ENCODE results near the gene PACSIN2.

PACSIN2 gene

DNA sequence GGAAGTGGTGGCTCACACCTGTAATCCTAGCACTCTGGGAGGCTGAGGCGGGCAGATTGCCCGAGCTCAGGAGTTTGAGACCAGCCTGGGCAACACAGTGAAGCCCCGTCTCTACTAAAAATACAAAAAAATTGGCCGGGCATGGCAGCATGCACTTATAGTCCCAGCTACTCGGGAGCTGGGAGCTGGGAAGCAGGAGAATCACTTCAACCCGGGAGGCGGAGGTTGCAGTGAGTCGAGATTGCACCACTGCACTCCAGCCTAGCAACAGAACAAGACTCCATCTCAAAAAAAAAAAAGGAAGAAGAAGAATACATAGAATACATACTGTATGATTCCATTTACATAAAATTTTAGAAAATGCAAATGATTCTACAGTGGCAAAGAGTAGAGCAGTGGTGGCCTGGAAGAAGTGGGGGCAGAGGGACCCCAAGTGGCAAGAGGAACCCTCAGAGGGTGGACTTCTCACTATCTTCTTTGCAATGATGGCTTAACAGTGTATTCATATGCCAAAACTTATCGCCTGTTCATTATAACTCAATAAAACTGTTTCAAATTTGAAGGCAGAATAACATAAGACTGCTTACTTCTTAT is 22.0 kb downstream of the PACSIN2 start:
- ChIA-PET CTCF (interaction anchor here (2.1 kb wide), 1 partner anchor 97 kb away, joined by 7 read pairs; no protein-coding TSS in a partner anchor), POLR2A (interaction anchor here (0.9 to 1.5 kb wide), 3 partner anchors 10 to 22 kb away, joined by 3 to 4 read pairs (median 4); partner anchors contain the start of gene PACSIN2)

DNA sequence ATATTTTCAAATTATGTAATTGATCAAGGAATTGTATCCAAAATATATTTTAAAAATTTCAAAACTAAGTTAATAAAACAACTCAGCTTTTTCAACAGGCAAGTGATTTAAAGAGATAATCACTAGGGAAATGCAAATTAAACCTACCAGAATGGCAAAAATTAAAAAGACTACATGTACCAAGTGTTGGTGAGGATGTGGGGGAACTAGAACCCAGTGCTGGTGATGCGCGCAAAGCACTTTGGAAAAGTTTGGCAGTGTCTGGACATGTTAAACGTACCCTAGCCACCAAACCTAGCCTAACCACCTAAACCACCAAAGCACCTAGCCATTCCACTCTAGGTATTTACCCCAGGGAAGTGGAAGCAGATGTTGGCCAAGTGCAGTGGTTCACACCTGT is 22.9 kb downstream of the PACSIN2 start:
- POLR2A ChIA-PET: interaction anchor here (2.5 kb wide), 1 partner anchor 22 kb away, joined by 25 read pairs; the partner anchor contains the start of gene PACSIN2
- no peak overlapping the region for H3K4me3 ChIP-seq (ENCODE audit: low read depth, low read length)
- CTCF ChIA-PET: interaction anchor here (2.1 to 3.5 kb wide), 3 partner anchors 10 to 98 kb away, joined by 7 to 23 read pairs (median 13); partner anchors contain the start of gene PACSIN2
- no peak for DNase-seq (ENCODE audit: low read depth, low spot score)
- TF ChIP-seq, protein P1, sequence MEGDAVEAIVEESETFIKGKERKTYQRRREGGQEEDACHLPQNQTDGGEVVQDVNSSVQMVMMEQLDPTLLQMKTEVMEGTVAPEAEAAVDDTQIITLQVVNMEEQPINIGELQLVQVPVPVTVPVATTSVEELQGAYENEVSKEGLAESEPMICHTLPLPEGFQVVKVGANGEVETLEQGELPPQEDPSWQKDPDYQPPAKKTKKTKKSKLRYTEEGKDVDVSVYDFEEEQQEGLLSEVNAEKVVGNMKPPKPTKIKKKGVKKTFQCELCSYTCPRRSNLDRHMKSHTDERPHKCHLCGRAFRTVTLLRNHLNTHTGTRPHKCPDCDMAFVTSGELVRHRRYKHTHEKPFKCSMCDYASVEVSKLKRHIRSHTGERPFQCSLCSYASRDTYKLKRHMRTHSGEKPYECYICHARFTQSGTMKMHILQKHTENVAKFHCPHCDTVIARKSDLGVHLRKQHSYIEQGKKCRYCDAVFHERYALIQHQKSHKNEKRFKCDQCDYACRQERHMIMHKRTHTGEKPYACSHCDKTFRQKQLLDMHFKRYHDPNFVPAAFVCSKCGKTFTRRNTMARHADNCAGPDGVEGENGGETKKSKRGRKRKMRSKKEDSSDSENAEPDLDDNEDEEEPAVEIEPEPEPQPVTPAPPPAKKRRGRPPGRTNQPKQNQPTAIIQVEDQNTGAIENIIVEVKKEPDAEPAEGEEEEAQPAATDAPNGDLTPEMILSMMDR (IDR thresholded peaks at IDR 0.05; ENCODE audit: insufficient read depth, low read length, missing control alignments): no peak

More for the DNA sequence above, 22.0 kb downstream of the PACSIN2 start:
- no peak for DNase-seq (ENCODE audit: low read depth, low spot score)
- no peak overlapping the region for H3K4me3 ChIP-seq (ENCODE audit: low read depth, low read length)
- TF ChIP-seq, protein P1 (IDR thresholded peaks at IDR 0.05; ENCODE audit: insufficient read depth, low read length, missing control alignments): no peak

DNA sequence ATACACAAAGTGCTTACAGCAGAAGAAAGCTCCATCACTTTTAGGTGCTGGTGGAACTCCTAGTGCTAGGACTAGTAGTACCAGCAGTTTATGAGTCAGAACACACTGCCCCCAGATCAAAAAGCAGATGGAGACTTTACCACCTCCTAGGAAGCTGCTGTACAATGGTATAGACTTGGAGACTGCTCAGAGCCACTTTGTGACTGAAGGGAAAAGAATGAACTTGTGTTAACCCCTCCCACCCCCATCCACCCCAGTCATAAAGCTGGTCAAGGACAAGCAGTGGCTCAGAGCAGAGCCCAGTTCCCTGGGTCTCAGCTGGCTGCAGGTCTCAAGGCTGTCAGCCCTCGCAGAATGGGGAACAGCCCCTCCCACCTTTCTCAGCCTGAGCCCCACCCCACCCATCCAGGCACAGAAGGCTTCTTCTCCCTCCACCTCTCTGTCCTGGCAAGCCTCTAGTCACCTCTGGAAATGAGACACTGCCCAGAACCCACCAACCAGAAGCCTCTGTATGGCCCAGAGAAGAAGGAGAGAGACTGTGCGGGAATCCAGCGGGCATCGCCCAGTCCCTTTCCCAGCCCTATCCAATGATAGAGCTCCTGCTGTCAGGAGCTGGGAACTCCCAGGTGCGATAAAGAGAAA is 23.8 kb downstream of the PACSIN2 start:
- TF ChIP-seq, protein P1 (IDR thresholded peaks at IDR 0.05; ENCODE audit: insufficient read depth, low read length, missing control alignments): no peak
- ChIA-PET CTCF (interaction anchor here (0.7 to 3.5 kb wide), 13 partner anchors 11 to 135 kb away, joined by 3 to 23 read pairs (median 6); partner anchors contain the start of gene PACSIN2), POLR2A (interaction anchor here (0.7 to 2.5 kb wide), 8 partner anchors 11 to 134 kb away, joined by 3 to 25 read pairs (median 6); partner anchors contain the start of genes ARFGAP3 and PACSIN2)
- peak; percentile 60 for DNase-seq (ENCODE audit: low read depth, low spot score)
- H3K4me3 ChIP-seq (ENCODE audit: low read depth, low read length): peak overlapping the region; percentile 15; the same call in 1 of the 2 replicates

DNA sequence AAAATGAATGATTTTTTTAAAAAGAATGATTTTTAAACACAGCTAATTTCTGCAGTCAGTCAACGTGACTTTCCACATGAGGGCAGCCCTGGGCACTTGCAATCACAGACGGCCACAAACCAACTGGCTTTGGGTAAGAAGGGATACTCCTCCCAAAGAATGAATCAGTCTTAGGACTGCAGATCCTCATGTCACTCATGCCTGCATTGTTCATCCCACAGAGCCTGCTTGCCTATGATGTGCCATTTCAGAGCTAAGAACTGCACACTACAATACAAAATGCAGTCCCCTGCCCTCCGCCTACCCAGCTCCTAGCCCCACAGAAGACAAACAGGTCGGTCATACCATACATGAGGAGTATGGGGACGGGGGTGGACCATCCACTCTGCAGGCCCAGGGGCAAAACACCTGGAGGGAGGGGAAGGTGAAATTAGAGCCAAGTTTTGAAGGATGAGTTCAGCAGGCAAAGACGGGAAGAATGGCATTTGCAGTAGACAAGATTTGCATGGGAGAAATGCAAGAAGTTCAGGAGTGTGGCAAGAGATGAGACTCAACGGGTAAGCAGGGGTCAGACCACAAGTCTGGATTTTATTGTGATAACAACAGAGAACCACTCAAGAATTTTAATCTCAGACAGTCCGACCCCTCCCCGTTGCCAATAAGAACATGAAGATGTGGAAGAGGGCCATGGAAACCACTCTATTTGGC is 24.7 kb downstream of the PACSIN2 start:
- DNase-seq (ENCODE audit: low read depth, low spot score): peak; percentile 63
- ChIA-PET POLR2A (interaction anchor here (0.6 to 2.5 kb wide), 9 partner anchors 12 to 196 kb away, joined by 3 to 25 read pairs (median 5); partner anchors contain the start of genes ARFGAP3 and PACSIN2), CTCF (interaction anchor here (0.5 to 3.5 kb wide), 20 partner anchors 9 to 368 kb away, joined by 3 to 23 read pairs (median 4); partner anchors contain the start of gene PACSIN2)
- H3K4me3 ChIP-seq (ENCODE audit: low read depth, low read length): no peak overlapping the region; the same call in 1 of the 2 replicates
- TF ChIP-seq, protein P1 (IDR thresholded peaks at IDR 0.05; ENCODE audit: insufficient read depth, low read length, missing control alignments): peak; percentile 60

DNA sequence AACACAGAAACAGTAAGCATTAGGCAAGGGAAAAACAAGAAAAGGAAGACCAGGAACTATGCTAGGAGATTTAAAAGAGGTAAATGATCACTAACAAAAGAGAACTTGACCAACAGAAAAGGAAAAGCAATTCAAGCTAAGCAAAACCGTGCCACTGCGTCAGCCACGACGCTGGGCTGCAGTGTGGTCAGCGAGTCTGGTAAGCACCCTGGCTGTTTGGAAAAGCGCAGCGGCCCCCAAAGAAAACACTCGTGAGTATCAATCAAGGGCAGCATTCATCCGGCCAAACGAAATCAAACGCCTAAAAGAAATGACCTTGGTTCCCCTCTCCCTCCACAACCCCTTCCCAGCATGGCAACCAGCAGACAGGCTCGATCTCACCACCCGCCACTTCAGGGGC is 28.8 kb downstream of the PACSIN2 start:
- DNase-seq (ENCODE audit: low read depth, low spot score): no peak
- TF ChIP-seq, protein P1 (IDR thresholded peaks at IDR 0.05; ENCODE audit: insufficient read depth, low read length, missing control alignments): no peak
- H3K4me3 ChIP-seq (ENCODE audit: low read depth, low read length): no peak overlapping the region
- ChIA-PET CTCF (no interaction called here), POLR2A (no interaction called here)
